ENCODE data around the gene CD320. TPM values are rescaled to one million over a fixed set of nuclear protein-coding genes. Genes with fewer than 3 reads are reported as not detected.
"Not testable (repeated sequence)": the region's sequence is repeated elsewhere in the genome, so short reads cannot be mapped to it uniquely, and the experiment has no call there.

The CD320 gene
- polyA plus RNA-seq, 1 donor (not counting 4 experiments of a cell fraction or from before 2014, with no cell fraction given): 14.1 TPM

DNA sequence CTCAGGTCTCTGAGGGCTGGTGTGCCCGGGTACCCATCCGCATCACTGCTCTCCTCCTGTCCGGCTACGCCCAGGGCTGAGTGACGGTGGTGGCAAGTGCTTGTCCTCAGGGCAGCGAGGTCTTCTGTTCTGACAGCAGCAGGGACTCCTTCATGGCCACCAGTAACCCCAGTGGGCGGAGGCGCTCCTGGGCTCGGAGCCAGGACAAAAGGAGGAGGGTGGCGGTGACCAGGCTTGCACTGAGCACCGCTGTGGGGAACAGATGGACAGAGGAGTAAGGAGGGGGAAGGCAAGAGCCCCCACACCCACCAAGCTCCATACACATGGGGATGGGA, 5.8 kb downstream of the CD320 start:
- H3K4me3 ChIP-seq (ENCODE audit: control insufficient read depth in 2 of 3, extremely low read depth in 1 of 3, insufficient read depth in 2 of 3, low read depth in 1 of 3, low read length in 3 of 3): no peak overlapping the region

DNA sequence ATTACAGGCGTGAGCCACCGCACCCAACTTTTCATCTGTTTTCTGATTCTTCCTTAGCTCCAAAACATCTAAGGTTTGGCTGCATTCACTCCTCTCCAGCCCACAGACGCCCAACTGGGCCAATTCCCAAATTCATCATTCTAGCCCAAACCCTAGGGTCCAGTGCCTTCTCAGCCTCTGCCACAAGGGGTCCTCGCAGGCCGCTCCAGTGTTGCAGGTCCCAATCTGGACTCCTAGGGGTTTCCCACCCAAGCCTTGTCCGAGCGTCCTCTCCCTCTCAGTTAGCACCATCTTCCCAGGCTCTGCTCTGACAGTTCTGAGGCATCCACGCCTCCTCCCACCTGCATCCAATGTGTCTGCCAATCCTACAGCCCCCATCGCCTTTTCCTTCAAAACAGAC, 16.8 kb downstream of the CD320 start:
- peak; percentile 73 for FAIRE-seq
- not testable (repeated sequence) for H3K27ac ChIP-seq (ENCODE audit: control insufficient read depth, insufficient read depth, low read length)

More for the DNA sequence above, 5.8 kb downstream of the CD320 start:
- no peak overlapping the region for H3K4me2 ChIP-seq (ENCODE audit: control insufficient read depth, extremely low read depth, insufficient read depth, low read depth, low read length)
- no peak overlapping the region for H3K27ac ChIP-seq (ENCODE audit: control insufficient read depth, insufficient read depth, low read length)
- dilution Hi-C loops (cut with MboI; ENCODE audit: extremely low pct_ligation_motif_present, low sequenced_read_pairs): no loop called here
- no peak for FAIRE-seq
- H3K27me3 ChIP-seq (ENCODE audit: control insufficient read depth, extremely low read depth, insufficient read depth, low read length): no peaks in the 10 kb centered on the region
- H3K9me3 ChIP-seq (ENCODE audit: control insufficient read depth, low read depth, low read length): no peaks in the 10 kb centered on the region
- peaks cover 4% of the 10 kb centered on the region in 2 experiments for H3K36me3 ChIP-seq (ENCODE audit: control insufficient read depth in 2 of 2, extremely low read depth in 1 of 2, insufficient read depth in 2 of 2, low read length in 2 of 2)
- no peaks in the 10 kb centered on the region for H4K20me1 ChIP-seq (ENCODE audit: control insufficient read depth, extremely low read depth, insufficient read depth, low read length)
- no peaks in the 10 kb centered on the region for H3K9me1 ChIP-seq (ENCODE audit: control insufficient read depth, extremely low read depth, insufficient read depth, low read length)
- DNase-seq (ENCODE audit: low read depth, low spot score): no peak
- no peak overlapping the region for H2AFZ ChIP-seq (ENCODE audit: control insufficient read depth, low read length)
- H3K9ac ChIP-seq (ENCODE audit: control insufficient read depth, extremely low read depth, insufficient read depth, low read length): no peak overlapping the region
- H3K4me1 ChIP-seq (ENCODE audit: control insufficient read depth, extremely low read depth, insufficient read depth, low read length): peaks cover under 1% of the 10 kb centered on the region
- no peaks in the 10 kb centered on the region for H3K79me2 ChIP-seq (ENCODE audit: control insufficient read depth, insufficient read depth, low read length)
- TF ChIP-seq EZH2 (IDR thresholded peaks at IDR 0.05; ENCODE audit: low read length): no peak
- TF ChIP-seq, protein P1, sequence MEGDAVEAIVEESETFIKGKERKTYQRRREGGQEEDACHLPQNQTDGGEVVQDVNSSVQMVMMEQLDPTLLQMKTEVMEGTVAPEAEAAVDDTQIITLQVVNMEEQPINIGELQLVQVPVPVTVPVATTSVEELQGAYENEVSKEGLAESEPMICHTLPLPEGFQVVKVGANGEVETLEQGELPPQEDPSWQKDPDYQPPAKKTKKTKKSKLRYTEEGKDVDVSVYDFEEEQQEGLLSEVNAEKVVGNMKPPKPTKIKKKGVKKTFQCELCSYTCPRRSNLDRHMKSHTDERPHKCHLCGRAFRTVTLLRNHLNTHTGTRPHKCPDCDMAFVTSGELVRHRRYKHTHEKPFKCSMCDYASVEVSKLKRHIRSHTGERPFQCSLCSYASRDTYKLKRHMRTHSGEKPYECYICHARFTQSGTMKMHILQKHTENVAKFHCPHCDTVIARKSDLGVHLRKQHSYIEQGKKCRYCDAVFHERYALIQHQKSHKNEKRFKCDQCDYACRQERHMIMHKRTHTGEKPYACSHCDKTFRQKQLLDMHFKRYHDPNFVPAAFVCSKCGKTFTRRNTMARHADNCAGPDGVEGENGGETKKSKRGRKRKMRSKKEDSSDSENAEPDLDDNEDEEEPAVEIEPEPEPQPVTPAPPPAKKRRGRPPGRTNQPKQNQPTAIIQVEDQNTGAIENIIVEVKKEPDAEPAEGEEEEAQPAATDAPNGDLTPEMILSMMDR (optimal IDR thresholded peaks at IDR 0.05 in 1 of 3, IDR thresholded peaks at IDR 0.05 in 1 of 3, conservative IDR thresholded peaks at IDR 0.05 in 1 of 3; ENCODE audit: extremely low read depth in 1 of 3, insufficient read depth in 2 of 3, low read length in 3 of 3): no peak

DNA sequence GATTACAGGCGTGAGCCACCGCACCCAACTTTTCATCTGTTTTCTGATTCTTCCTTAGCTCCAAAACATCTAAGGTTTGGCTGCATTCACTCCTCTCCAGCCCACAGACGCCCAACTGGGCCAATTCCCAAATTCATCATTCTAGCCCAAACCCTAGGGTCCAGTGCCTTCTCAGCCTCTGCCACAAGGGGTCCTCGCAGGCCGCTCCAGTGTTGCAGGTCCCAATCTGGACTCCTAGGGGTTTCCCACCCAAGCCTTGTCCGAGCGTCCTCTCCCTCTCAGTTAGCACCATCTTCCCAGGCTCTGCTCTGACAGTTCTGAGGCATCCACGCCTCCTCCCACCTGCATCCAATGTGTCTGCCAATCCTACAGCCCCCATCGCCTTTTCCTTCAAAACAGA, 31.6 kb downstream of the CD320 start:
- H3K9ac ChIP-seq (ENCODE audit: control insufficient read depth, extremely low read depth, insufficient read depth, low read length); FAIRE-seq; H3K4me1 ChIP-seq (ENCODE audit: control insufficient read depth, extremely low read depth, insufficient read depth, low read length); H2AFZ ChIP-seq (ENCODE audit: control insufficient read depth, low read length); H3K9me3 ChIP-seq (ENCODE audit: control insufficient read depth, low read depth, low read length); H4K20me1 ChIP-seq (ENCODE audit: control insufficient read depth, extremely low read depth, insufficient read depth, low read length); H3K27ac ChIP-seq (ENCODE audit: control insufficient read depth, insufficient read depth, low read length); H3K79me2 ChIP-seq (ENCODE audit: control insufficient read depth, insufficient read depth, low read length); H3K4me2 ChIP-seq (ENCODE audit: control insufficient read depth, extremely low read depth, insufficient read depth, low read depth, low read length); H3K9me1 ChIP-seq (ENCODE audit: control insufficient read depth, extremely low read depth, insufficient read depth, low read length); dilution Hi-C loops (cut with MboI; ENCODE audit: extremely low pct_ligation_motif_present, low sequenced_read_pairs); DNase-seq (ENCODE audit: low read depth, low spot score); H3K4me3 ChIP-seq (ENCODE audit: control insufficient read depth in 2 of 3, extremely low read depth in 1 of 3, insufficient read depth in 2 of 3, low read depth in 1 of 3, low read length in 3 of 3); H3K36me3 ChIP-seq (ENCODE audit: control insufficient read depth in 2 of 2, extremely low read depth in 1 of 2, insufficient read depth in 2 of 2, low read length in 2 of 2); H3K27me3 ChIP-seq (ENCODE audit: control insufficient read depth, extremely low read depth, insufficient read depth, low read length): not testable (repeated sequence)

More for the DNA sequence above, 16.8 kb downstream of the CD320 start:
- H3K79me2 ChIP-seq (ENCODE audit: control insufficient read depth, insufficient read depth, low read length); H3K27me3 ChIP-seq (ENCODE audit: control insufficient read depth, extremely low read depth, insufficient read depth, low read length); DNase-seq (ENCODE audit: low read depth, low spot score); H3K4me2 ChIP-seq (ENCODE audit: control insufficient read depth, extremely low read depth, insufficient read depth, low read depth, low read length); H2AFZ ChIP-seq (ENCODE audit: control insufficient read depth, low read length); H3K4me1 ChIP-seq (ENCODE audit: control insufficient read depth, extremely low read depth, insufficient read depth, low read length); H3K9me3 ChIP-seq (ENCODE audit: control insufficient read depth, low read depth, low read length); H3K9ac ChIP-seq (ENCODE audit: control insufficient read depth, extremely low read depth, insufficient read depth, low read length); H3K4me3 ChIP-seq (ENCODE audit: control insufficient read depth in 2 of 3, extremely low read depth in 1 of 3, insufficient read depth in 2 of 3, low read depth in 1 of 3, low read length in 3 of 3); H3K36me3 ChIP-seq (ENCODE audit: control insufficient read depth in 2 of 2, extremely low read depth in 1 of 2, insufficient read depth in 2 of 2, low read length in 2 of 2); H4K20me1 ChIP-seq (ENCODE audit: control insufficient read depth, extremely low read depth, insufficient read depth, low read length); dilution Hi-C loops (cut with MboI; ENCODE audit: extremely low pct_ligation_motif_present, low sequenced_read_pairs); H3K9me1 ChIP-seq (ENCODE audit: control insufficient read depth, extremely low read depth, insufficient read depth, low read length): not testable (repeated sequence)

Measured in keratinocyte (primary cell).